Lung microvascular endothelial cell (primary cell): ENCODE results near the gene MRPL34. TPM values are rescaled to one million over a fixed set of nuclear protein-coding genes. Genes with fewer than 3 reads are reported as not detected.
"Not testable (repeated sequence)": the region's sequence is repeated elsewhere in the genome, so short reads cannot be mapped to it uniquely, and the experiment has no call there.

ENCODE experiments used
- DNase-seq, 2 donors: peaks; one replicate each; pipeline versions ENCODE4 v3.0.0 to v3.0.0-alpha.2; 2010; ENCODE audit warnings: low read depth in 2 of 2
- total RNA-seq: library from RNA; depleted of rRNA; stranded (reverse); fragments of >200 nt; gene quantifications from 2 replicates; pipeline ENCODE4 v1.2.1, GENCODE V29; 2014

MRPL34 gene
- total RNA-seq, 1 donor from 2014 or later = 56.9 TPM

DNA sequence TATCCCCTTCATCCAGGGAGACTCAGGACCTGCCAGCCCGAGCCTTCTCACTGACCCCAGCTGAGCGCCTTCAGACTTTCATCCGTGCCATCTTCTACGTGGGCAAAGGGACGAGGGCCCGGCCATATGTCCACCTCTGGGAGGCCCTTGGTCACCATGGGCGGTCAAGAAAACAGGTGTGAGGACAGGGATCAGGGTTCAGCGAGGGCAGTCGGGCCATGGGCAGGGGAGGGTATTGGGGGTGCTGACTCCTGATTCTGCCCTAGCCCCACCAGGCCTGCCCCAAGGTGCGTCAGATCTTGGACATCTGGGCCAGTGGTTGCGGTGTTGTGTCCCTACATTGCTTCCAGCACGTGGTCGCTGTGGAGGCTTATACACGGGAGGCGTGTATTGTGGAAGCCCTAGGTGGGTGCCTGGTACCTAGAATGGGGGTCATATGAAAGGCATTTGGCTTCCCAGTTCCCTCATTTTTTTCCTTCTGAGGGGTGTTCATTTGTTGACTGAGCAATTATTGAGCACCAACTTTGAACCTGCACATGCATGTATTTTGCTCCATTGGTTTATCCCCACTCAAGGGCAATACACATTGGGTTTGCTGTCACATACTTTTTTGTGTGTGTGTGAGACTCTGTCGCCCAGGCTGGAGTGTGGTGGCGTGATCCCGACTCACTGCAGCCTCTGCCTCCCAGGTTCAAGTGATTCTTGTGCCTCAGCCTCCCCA lies 20.1 kb upstream of the MRPL34 start:
- DNase-seq = no peak

DNA sequence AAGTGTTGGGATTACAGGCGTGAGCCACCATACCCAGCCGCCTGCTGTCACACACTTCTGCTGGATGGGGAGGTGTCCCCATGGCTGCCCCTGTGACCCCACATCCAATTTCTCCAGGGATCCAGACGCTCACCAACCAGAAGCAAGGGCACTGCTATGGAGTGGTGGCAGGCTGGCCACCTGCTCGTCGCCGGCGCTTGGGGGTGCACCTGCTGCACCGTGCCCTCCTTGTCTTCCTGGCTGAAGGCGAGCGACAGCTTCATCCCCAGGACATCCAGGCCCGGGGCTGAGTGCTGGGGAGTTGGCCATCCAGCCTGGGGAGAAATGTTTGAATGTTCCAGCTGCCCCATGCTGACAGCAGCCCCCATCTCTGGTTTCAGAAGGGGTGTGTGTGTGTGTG lies 19.4 kb upstream of the MRPL34 start:
- no peak for DNase-seq

DNA sequence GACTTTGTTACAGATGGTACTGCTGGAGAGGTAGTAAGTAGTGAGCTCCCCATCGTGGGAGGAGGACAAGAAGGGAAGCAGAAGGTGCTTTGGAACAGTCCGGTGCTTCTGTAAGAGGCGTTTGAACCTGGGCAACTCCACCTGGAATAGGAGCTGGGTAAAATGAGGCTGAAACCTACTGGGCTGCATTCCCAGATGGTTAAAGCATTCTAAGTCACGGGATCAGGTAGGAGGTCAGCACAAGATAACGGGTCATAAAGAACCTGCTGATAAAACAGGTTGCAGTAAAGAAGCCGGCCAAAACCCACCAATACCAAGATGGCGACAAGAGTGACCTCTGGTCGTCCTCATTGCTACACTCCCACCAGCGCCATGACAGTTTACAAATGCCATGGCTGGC lies 18.9 kb upstream of the MRPL34 start:
- DNase-seq = no peak

- peak; percentile 85 to 92 for DNase-seq
These were observed 16.2 kb upstream of the MRPL34 start for GRCh38 chr19:17289489-17289888.

- DNase-seq = peak; percentile 85 to 86
These were observed 13.2 kb upstream of the MRPL34 start for GRCh38 chr19:17292301-17293074.

- no peak for DNase-seq
These were observed 12.1 kb upstream of the MRPL34 start for GRCh38 chr19:17293605-17294004.

GRCh38 chr19:17294051-17294891 lies 11.4 kb upstream of the MRPL34 start:
- peak; percentile 24 to 44 for DNase-seq

DNA sequence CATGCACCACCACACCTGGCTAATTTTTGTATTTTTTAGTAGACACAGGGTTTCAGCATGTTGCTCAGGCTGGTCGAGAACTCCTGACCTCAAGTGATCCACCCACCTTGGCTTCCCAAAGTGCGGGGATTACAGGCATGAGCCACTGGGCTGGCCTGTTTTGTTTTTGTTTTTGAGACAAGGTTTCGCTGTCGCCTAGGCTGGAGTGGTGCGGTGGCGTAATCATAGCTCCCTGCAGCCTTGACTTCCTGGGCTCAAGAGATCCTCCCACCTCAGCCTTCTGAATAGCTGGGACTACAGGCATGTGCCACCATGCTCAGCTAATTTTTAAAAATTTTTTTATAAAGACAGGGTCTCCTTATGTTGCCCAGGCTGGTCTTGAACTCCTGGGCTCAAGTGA lies 10.1 kb upstream of the MRPL34 start:
- DNase-seq = not testable (repeated sequence)

- peak; percentile 74 to 75 for DNase-seq
These were observed 9.4 kb upstream of the MRPL34 start for GRCh38 chr19:17296273-17296672.

- no peak for DNase-seq
These were observed 8.7 kb upstream of the MRPL34 start for GRCh38 chr19:17296976-17297375.

DNA sequence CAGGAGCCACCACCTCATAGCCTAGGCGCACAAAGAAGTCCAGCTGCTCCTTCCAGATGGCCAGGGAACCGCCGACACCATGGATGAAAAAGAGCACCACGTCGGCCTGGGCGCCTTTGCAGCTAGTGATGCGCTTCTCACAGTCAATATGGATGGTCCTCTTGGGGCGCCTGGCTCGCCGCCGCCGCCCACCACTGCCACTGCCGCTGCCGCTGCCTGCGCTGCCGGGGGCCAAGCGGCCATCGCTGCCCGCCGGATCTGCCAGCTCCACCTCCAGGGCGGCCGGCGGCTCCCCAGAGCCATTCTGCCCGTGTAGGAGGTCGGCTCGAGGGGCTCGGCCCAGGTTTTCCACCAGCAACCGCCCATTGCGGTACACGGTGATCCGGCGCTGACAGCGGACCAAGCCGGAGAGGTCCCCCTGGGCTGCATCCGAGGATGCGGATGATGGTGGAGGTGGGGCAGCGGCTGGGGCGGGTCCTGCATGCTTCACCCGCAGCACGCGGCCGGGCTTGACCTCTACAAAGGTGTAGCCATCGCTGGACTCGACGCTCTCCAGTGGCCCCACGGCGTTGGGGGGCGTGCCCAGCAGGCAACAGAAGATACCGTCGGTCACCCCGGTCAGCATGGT lies 4.6 kb upstream of the MRPL34 start:
- no peak for DNase-seq

DNA sequence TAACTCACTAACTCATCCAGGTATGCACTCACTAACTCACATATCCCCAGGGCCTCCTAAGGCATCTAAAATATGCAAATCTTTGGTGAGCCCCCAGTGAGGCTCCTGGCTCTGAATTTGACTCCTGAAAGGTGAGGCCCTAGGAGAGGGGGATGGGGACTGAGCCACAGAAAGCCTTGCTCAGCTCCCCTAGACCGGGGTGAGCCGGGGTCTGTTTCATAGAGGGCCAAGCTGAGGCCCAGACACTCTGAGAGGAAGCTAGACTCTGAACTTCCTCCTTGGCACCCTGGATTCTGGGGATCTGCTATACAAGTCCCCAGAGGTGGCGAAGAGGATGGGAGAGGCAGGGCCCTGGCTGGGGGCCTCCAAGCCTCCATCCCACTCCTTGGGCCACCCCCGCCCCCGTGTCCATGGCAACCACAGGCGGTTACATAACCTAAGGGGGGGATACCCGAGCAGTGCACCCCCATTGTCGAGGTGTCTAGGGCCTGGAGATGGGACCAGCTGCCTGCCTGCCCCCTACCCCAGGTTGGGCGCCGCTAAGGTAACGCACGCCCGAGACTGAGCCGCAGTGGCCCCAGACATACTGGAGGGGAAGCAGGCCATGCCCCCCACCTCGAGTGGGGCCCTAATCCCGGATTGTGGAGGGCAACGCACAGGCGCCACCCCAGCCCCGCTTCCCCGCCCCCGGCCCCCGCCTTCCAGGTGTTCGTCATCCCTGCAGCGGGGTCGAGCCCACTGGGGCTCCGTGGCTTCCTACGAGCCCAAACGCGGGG lies 3.1 kb upstream of the MRPL34 start:
- DNase-seq = no peak

DNA sequence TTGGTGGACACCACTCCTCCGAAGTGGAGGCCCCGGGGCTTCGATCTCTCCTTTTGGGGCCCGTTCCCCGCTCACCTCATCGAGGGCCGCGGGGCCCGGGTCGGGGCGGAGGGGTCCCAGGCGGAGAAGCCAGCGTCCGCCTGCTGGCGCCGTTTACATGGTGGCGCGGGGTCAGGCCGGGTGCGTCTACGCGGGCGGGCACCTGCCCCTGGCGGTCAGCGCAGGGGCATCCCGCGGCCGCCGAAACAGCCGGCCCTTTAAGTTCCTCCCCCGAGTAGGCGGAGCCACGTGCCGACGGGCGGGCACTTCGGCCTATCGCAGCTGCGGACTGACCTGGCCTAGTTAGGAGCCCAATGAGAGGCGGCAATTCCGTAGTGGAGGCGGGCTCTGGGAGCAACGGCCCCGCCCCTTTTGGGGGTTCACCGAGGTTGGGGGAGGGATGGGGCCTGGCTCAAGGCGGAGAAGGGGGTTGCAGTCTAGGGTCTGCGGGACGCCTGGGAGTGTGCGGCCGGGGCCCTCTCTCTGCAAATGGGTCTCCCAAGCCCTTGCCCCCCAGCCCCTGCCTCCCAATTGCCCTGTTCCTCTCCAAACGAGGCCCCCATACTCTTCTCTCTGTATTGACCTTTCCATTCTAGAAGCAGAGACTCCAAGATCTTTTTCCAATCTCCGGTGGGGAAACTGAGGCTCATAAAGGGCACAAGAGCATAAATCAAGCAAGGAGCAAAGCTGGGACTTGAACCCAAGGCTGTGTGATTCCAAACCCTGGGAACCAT lies 2.3 kb upstream of the MRPL34 start, which contains the start of gene ABHD8:
Gene ABHD8 (minus strand): TSS at position 259 of the 773 bp plus-strand sequence. CDS start 1,809 bp downstream, outside the sequence.
- peak; percentile 96 to 97 for DNase-seq

GRCh38 chr19:17303940-17304267 lies 1.8 kb upstream of the MRPL34 start:
- no peak for DNase-seq

DNA sequence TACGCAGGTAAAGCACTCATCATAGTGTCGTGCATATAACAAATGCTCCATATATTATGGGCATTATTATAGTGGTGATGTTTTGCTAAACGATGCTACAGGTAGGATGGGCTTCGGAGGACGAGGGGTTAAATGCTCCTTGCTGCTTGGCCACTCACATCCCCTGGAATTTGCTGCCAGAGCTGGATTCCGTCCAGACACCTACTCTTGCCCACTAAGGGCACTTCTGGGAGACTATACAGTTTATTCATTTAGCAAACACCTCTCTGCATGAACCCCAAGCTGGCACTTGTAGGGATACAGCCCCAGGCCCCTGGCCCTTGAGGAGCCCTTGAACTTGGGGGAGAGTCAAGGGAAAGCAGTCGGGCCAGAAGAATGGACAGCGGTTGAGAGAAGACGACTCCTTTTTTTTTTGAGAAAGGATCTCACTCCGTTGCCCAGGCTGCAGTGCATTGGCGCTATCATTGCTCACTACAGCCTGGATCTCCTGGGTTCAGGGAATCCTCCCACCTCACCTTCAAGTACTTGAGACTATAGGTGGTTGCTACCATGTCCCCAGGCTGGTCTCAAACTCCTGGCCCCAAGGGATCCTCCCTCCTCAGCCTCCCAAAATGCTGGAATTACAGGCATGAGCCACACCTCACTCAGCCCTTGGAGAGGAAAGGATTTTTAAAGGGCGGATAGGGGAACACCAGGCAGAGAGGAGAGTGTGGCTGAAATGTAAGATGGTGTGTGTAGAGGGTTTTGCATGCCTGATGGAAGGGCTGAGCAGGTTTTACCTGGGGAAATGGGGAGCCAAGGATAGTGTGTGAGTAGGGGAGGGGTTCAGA lies 1.1 kb upstream of the MRPL34 start:
- no peak for DNase-seq

GRCh38 chr19:17305216-17305516 lies 506 bp upstream of the MRPL34 start:
- DNase-seq = no peak

- DNase-seq = no peak
These were observed 628 bp downstream of the MRPL34 start for GRCh38 chr19:17306285-17306714.

DNA sequence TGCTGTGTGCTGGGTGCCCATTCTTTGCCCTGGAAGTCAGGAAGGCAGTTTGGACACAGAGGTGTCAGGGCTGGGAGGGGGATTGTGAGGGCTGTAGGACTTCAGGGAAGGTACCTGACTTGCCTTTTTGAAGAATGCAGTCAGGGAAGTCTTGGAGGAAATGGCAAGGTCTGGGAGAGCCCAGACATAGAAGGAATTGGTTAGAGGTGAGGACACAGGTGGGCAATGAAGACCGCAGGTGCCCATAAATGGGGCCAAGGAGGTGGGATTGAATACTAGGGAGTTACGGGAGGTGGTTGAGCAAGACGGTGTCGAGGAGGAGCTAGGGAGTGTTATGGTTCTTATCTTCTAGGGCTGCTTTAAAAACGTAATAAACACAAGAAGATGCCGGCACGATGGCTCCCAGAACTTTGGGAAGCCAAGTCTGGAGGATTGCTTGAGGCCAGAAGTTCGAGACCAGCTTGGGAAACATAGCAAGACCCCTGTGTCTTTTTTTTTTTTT lies 2.3 kb downstream of the MRPL34 start:
- no peak for DNase-seq
